HG02610 (cell line): Measurements from ENCODE around the gene SMC3.
"Not testable (repeated sequence)": the region's sequence is repeated elsewhere in the genome, so short reads cannot be mapped to it uniquely, and the experiment has no call there.

Experiments used
- ATAC-seq: cut with Tn5 transposase; IDR thresholded peaks from one replicate; pipeline ENCODE4 v1.9.1; 2021; ENCODE audit warnings: mild to moderate bottlenecking, moderate library complexity; ENCODE audit not compliant: unreplicated experiment

Gene SMC3

GRCh38 chr10:110576220-110576619 is 8.7 kb downstream of the SMC3 start:
- no peak for ATAC-seq

- ATAC-seq, result no peak
Measured at GRCh38 chr10:110577056-110577455, 9.6 kb downstream of the SMC3 start.

GRCh38 chr10:110584006-110584405 is 16.5 kb downstream of the SMC3 start:
- no peak for ATAC-seq

- ATAC-seq, result no peak
Measured at GRCh38 chr10:110591760-110592159, 24.3 kb downstream of the SMC3 start.

GRCh38 chr10:110597476-110597875 is 30.0 kb downstream of the SMC3 start:
- ATAC-seq, result no peak

GRCh38 chr10:110600487-110601101 is 33.1 kb downstream of the SMC3 start:
- peak; percentile 54 for ATAC-seq

GRCh38 chr10:110601581-110601980 is 34.1 kb downstream of the SMC3 start:
- no peak for ATAC-seq

- ATAC-seq, result no peak
Measured at GRCh38 chr10:110608087-110608486, 40.6 kb downstream of the SMC3 start.

GRCh38 chr10:110609605-110610004 is 42.1 kb downstream of the SMC3 start:
- ATAC-seq, result no peak

GRCh38 chr10:110610308-110610774 is 42.8 kb downstream of the SMC3 start:
- ATAC-seq, result no peak

GRCh38 chr10:110610781-110611180 is 43.3 kb downstream of the SMC3 start:
- not testable (repeated sequence) for ATAC-seq

- ATAC-seq, result no peak
Measured at GRCh38 chr10:110612087-110612486, 44.6 kb downstream of the SMC3 start.

GRCh38 chr10:110612629-110613028 is 45.1 kb downstream of the SMC3 start:
- ATAC-seq, result no peak

GRCh38 chr10:110613341-110613995 is 46.0 kb downstream of the SMC3 start:
- ATAC-seq, result peak; percentile 38

GRCh38 chr10:110613996-110614495 is 46.6 kb downstream of the SMC3 start:
- peak; percentile 61 for ATAC-seq

- no peak for ATAC-seq
Measured at GRCh38 chr10:110615057-110615747, 47.7 kb downstream of the SMC3 start.

GRCh38 chr10:110616493-110617033 is 49.1 kb downstream of the SMC3 start:
- no peak for ATAC-seq

GRCh38 chr10:110617425-110618229 is 50.1 kb downstream of the SMC3 start:
- no peak for ATAC-seq

- ATAC-seq, result no peak
Measured at GRCh38 chr10:110618230-110618610, 50.7 kb downstream of the SMC3 start.

GRCh38 chr10:110619514-110620397 is 52.3 kb downstream of the SMC3 start:
- ATAC-seq, result no peak
